CD4-positive, alpha-beta T cell (primary cell): ENCODE results near the gene MRGPRX4. TPM values are rescaled to one million over a fixed set of nuclear protein-coding genes. Genes with fewer than 3 reads are reported as not detected.

Source experiments
- ATAC-seq: fragments of 200-7000 bp; cut with Tn5 transposase; one replicate; pipeline ENCODE4 v1.10.0; 2022; ENCODE audit warnings: mild to moderate bottlenecking; ENCODE audit not compliant: poor library complexity
- CTCF ChIA-PET: fragments of 350-600 bp; sonication (Branson Sonifier 250); formaldehyde crosslinking; loops from one replicate; lab custom pipeline; 2021; ENCODE audit warnings: antibody characterized with exemption, inconsistent platforms; lab: Charles Lee
- POLR2A ChIA-PET: fragments of 350-600 bp; sonication (Branson Sonifier 250); formaldehyde crosslinking; loops from one replicate; lab custom pipeline; 2021; ENCODE audit warnings: antibody characterized with exemption, inconsistent platforms; lab: Charles Lee
- DNase-seq, 14 experiments: peaks; one replicate each; pipeline ENCODE4 v3.0.0-alpha.2; 2013 to 2020; ENCODE audit warnings: mixed read lengths in 2 of 14
- H3K27ac ChIP-seq, 2 donors: one replicate each; pipeline versions ENCODE4 v1.5.1 to v1.7.0; 2013; ENCODE audit warnings: low read length in 2 of 2, low read depth in 1 of 2, mild to moderate bottlenecking in 1 of 2
- H3K27me3 ChIP-seq, 2 experiments: 1 replicate in 1 of 2; 2 replicates in 1 of 2; pipeline versions ENCODE4 v1.6.1 to v1.7.0; 2013; ENCODE audit warnings: low read length in 2 of 2, control low read depth in 1 of 2, mild to moderate bottlenecking in 1 of 2, moderate library complexity in 1 of 2; ENCODE audit not compliant: insufficient read depth in 2 of 2, control insufficient read depth in 1 of 2
- H3K36me3 ChIP-seq: one replicate; pipeline ENCODE4 v1.6.1; 2013; ENCODE audit warnings: low read length, control low read depth; ENCODE audit not compliant: insufficient read depth
- H3K4me1 ChIP-seq: one replicate; pipeline ENCODE4 v1.6.1; 2013; ENCODE audit warnings: low read length, control low read depth; ENCODE audit not compliant: insufficient read depth
- H3K4me3 ChIP-seq: one replicate; pipeline ENCODE4 v1.5.1; 2013; ENCODE audit warnings: mild to moderate bottlenecking, low read length, moderate library complexity
- H3K9me3 ChIP-seq, 2 experiments: 1 replicate in 1 of 2; 2 replicates in 1 of 2; pipeline versions ENCODE4 v1.6.1 to v1.7.0; 2013; ENCODE audit warnings: low read length in 2 of 2, mild to moderate bottlenecking in 2 of 2, control low read depth in 1 of 2, moderate library complexity in 1 of 2; ENCODE audit not compliant: control insufficient read depth in 1 of 2, insufficient read depth in 1 of 2
- H3K27ac Mint-ChIP-seq: one replicate; pipeline ENCODE4 v1.8.0; 2020; ENCODE audit warnings: mixed read lengths
- H3K27me3 Mint-ChIP-seq: one replicate; pipeline ENCODE4 v1.8.0; 2021; ENCODE audit warnings: mixed read lengths
- H3K36me3 Mint-ChIP-seq: one replicate; pipeline ENCODE4 v1.8.0; 2021; ENCODE audit warnings: low read depth, mixed read lengths
- H3K4me1 Mint-ChIP-seq: one replicate; pipeline ENCODE4 v1.8.0; 2021; ENCODE audit warnings: low read depth, mixed read lengths
- H3K4me3 Mint-ChIP-seq: one replicate; pipeline ENCODE4 v1.8.0; 2020; ENCODE audit warnings: mild to moderate bottlenecking, mixed read lengths
- H3K9me3 Mint-ChIP-seq: one replicate; pipeline ENCODE4 v1.8.0; 2020; ENCODE audit warnings: mixed read lengths
- intact Hi-C, 2 experiments: fragments of 100-400 bp; cut with DNase I in 1 of 2; cut with micrococcal nuclease in 1 of 2; formaldehyde crosslinking; loops; one replicate each; pipeline versions ENCODE4 v1.15.1 to v1.9.0; 2023 to 2025; cut with DNase I, micrococcal nuclease
- total RNA-seq, 174 experiments: library from RNA in 2 of 174; stranded (reverse) in 2 of 174; gene quantifications; one replicate each; pipeline ENCODE4 v1.2.3 and lab custom pipeline; 2021 to 2026
- TF ChIP-seq, protein P1 (sequence below): fragments of 200-600 bp; IDR thresholded peaks from one replicate; pipeline ENCODE4 v1.8.0; 2022; ENCODE audit warnings: antibody characterized with exemption, mild to moderate bottlenecking

The MRGPRX4 gene
- total RNA-seq, 2 experiments from 2014 or later: not detected

DNA sequence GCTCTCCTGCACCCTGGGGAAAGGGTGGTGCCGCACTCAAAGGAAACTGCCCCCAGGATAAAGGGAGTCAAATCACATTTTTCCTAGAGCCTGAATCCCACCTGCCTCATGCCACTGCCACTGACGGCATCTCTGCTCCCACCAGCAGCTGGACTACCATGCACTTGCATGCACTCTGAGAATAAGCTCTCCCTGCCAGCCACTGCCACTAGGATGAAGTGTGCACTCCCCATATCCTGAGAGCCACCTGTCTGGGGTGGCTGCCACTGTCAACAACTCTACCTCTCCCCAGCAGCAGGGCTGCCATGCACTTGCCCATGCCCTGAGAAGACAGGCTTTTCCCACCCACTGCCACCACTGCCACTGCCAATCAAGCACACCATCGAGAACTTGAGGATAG is 31.6 kb downstream of the MRGPRX4 start:
- ATAC-seq (no peak), DNase-seq (no peak)
- Histone ChIP-seq H3K27me3 (peaks cover 18 to 25% of the 10 kb centered on the region in 2 experiments), H3K36me3 (no peaks in the 10 kb centered on the region), H3K27ac (no peak overlapping the region), H3K4me3 (no peak overlapping the region), H3K4me1 (no peaks in the 10 kb centered on the region), H3K9me3 (peaks cover 0 to 13% of the 10 kb centered on the region in 2 experiments)
- Mint-ChIP-seq H3K27me3 (peaks cover 69% of the 10 kb centered on the region), H3K9me3 (no peaks in the 10 kb centered on the region), H3K4me1 (no peaks in the 10 kb centered on the region), H3K36me3 (no peaks in the 10 kb centered on the region), H3K4me3 (no peak overlapping the region), H3K27ac (no peak overlapping the region)
- TF ChIP-seq, protein P1, sequence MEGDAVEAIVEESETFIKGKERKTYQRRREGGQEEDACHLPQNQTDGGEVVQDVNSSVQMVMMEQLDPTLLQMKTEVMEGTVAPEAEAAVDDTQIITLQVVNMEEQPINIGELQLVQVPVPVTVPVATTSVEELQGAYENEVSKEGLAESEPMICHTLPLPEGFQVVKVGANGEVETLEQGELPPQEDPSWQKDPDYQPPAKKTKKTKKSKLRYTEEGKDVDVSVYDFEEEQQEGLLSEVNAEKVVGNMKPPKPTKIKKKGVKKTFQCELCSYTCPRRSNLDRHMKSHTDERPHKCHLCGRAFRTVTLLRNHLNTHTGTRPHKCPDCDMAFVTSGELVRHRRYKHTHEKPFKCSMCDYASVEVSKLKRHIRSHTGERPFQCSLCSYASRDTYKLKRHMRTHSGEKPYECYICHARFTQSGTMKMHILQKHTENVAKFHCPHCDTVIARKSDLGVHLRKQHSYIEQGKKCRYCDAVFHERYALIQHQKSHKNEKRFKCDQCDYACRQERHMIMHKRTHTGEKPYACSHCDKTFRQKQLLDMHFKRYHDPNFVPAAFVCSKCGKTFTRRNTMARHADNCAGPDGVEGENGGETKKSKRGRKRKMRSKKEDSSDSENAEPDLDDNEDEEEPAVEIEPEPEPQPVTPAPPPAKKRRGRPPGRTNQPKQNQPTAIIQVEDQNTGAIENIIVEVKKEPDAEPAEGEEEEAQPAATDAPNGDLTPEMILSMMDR: no peak
- ChIA-PET CTCF (no interaction called here), POLR2A (no interaction called here)
- intact Hi-C loops: no loop called here

DNA sequence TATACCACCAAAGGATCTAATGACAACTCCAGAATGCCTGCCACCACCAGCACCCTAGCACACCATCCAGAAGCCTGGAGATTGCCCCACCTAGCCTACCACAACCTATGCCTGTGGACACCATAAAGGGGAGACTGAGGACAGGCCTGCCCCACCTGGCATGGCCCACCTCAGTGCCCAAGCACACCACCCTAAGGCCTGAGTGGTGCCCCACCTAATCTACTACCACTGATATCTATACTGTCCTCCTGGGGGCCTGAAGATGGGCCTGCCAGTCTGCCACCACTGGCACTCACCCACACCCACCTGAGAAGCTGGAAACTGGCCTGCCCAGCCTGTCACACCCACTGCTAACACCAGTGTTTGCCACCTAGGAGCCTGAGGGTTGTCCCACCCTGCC is 32.1 kb downstream of the MRGPRX4 start:
- peaks cover 68% of the 10 kb centered on the region for H3K27me3 Mint-ChIP-seq
- Histone ChIP-seq H3K4me3 (no peak overlapping the region), H3K27me3 (peaks cover 18 to 27% of the 10 kb centered on the region in 2 experiments), H3K9me3 (peaks cover 0 to 14% of the 10 kb centered on the region in 2 experiments), H3K27ac (no peak overlapping the region), H3K4me1 (no peaks in the 10 kb centered on the region), H3K36me3 (no peaks in the 10 kb centered on the region)
- TF ChIP-seq, protein P1: no peak
- H3K9me3 Mint-ChIP-seq: no peaks in the 10 kb centered on the region
- intact Hi-C loops: no loop called here
- no peaks in the 10 kb centered on the region for H3K36me3 Mint-ChIP-seq
- DNase-seq: no peak
- no peaks in the 10 kb centered on the region for H3K4me1 Mint-ChIP-seq
- ChIA-PET POLR2A (no interaction called here), CTCF (no interaction called here)
- H3K4me3 Mint-ChIP-seq: no peak overlapping the region
- no peak overlapping the region for H3K27ac Mint-ChIP-seq
- ATAC-seq: no peak

DNA sequence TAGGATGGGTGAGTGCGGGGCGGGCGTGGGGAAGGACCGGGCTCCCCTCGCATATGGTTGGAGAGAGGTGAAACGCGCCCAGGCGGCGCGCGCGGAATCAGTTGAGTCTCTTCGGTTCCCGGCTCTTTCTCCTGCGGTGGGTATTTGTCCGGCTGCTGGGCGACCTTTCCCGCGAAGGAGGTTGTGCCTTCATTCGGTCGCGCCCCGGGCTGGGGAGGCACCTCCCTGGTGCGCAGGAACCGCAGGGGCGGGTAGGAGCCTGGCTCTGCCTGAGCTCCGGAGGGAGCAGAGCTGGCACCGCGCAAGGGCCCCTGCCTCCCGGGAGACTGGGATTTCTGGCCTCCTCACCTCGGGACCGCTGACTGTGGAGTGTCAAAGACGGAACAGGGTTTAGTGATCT is 36.4 kb downstream of the MRGPRX4 start:
- ChIA-PET CTCF (interaction anchor here (0.9 kb wide), 1 partner anchor 83 kb away, joined by 3 read pairs; no protein-coding TSS in a partner anchor), POLR2A (no interaction called here)
- peaks cover 0 to 10% of the 10 kb centered on the region in 2 experiments for H3K9me3 ChIP-seq
- H3K36me3 ChIP-seq: no peaks in the 10 kb centered on the region
- peaks cover 18 to 19% of the 10 kb centered on the region in 2 experiments for H3K27me3 ChIP-seq
- Mint-ChIP-seq H3K4me3 (no peak overlapping the region), H3K4me1 (no peaks in the 10 kb centered on the region), H3K27ac (no peak overlapping the region), H3K36me3 (no peaks in the 10 kb centered on the region), H3K27me3 (peaks cover 77% of the 10 kb centered on the region), H3K9me3 (no peaks in the 10 kb centered on the region)
- DNase-seq: no peak
- H3K4me3 ChIP-seq: no peak overlapping the region
- intact Hi-C loops: no loop called here
- ATAC-seq: no peak
- TF ChIP-seq, protein P1: no peak
- H3K27ac ChIP-seq: no peak overlapping the region
- H3K4me1 ChIP-seq: no peaks in the 10 kb centered on the region
